GM10847 (cell line): ENCODE measurements around the gene IRX3.

Experiments
- POLR2A ChIP-seq: IDR thresholded peaks from 2 replicates; pipeline ENCODE4 v1.6.1; 2011; ENCODE audit not compliant: insufficient read length; ENCODE audit errors: extremely low read depth

Gene IRX3

GRCh38 chr16:54309341-54309740 lies 22.8 kb upstream of the IRX3 start:
- no peak for TF ChIP-seq POLR2A

- no peak for TF ChIP-seq POLR2A
These were observed 18.5 kb upstream of the IRX3 start for GRCh38 chr16:54305080-54305479.

- TF ChIP-seq POLR2A, result no peak
These were observed 17.0 kb upstream of the IRX3 start for GRCh38 chr16:54303613-54304012.

GRCh38 chr16:54297154-54297553 lies 10.6 kb upstream of the IRX3 start:
- no peak for TF ChIP-seq POLR2A

GRCh38 chr16:54296543-54296942 lies 10.0 kb upstream of the IRX3 start:
- no peak for TF ChIP-seq POLR2A

- no peak for TF ChIP-seq POLR2A
These were observed 5.3 kb upstream of the IRX3 start for GRCh38 chr16:54291656-54292487.

GRCh38 chr16:54290833-54291655 lies 4.5 kb upstream of the IRX3 start:
- no peak for TF ChIP-seq POLR2A

- TF ChIP-seq POLR2A, result no peak
These were observed 3.6 kb upstream of the IRX3 start for GRCh38 chr16:54289945-54290832.

GRCh38 chr16:54289242-54289944 lies 2.8 kb upstream of the IRX3 start:
- no peak for TF ChIP-seq POLR2A

- TF ChIP-seq POLR2A, result no peak
These were observed 2.3 kb upstream of the IRX3 start for GRCh38 chr16:54288835-54289241.

- no peak for TF ChIP-seq POLR2A
These were observed 1.6 kb upstream of the IRX3 start for GRCh38 chr16:54288030-54288834.

GRCh38 chr16:54287131-54288029 lies 793 bp upstream of the IRX3 start:
- TF ChIP-seq POLR2A, result no peak

GRCh38 chr16:54286090-54286365 lies 559 bp downstream of the IRX3 start:
- TF ChIP-seq POLR2A, result no peak
